HUES64 (cell line): ENCODE measurements around the gene AMER2.
A peak's percentile ranks its signal among the peaks of the same experiment; 100 is the strongest.

Source experiments
- H3K27ac ChIP-seq: 2 replicates; pipeline ENCODE4 v1.7.0; 2013; ENCODE audit warnings: low read depth, low read length, inconsistent platforms
- H3K27me3 ChIP-seq: 2 replicates; pipeline ENCODE4 v1.6.1; 2013; ENCODE audit warnings: mild to moderate bottlenecking, low read length; ENCODE audit not compliant: insufficient read depth
- H3K36me3 ChIP-seq: 2 replicates; pipeline ENCODE4 v1.6.1; 2013; ENCODE audit warnings: mild to moderate bottlenecking, low read length; ENCODE audit not compliant: insufficient read depth
- H3K4me1 ChIP-seq: 2 replicates; pipeline ENCODE4 v1.6.1; 2013; ENCODE audit warnings: mild to moderate bottlenecking, low read length, moderate library complexity; ENCODE audit not compliant: insufficient read depth
- H3K4me3 ChIP-seq: 2 replicates; pipeline ENCODE4 v1.5.1; 2013; ENCODE audit warnings: mild to moderate bottlenecking, low read length, moderate library complexity
- H3K9ac ChIP-seq: 2 replicates; pipeline ENCODE4 v1.6.1; 2013; ENCODE audit warnings: mild to moderate bottlenecking, low read depth, low read length
- H3K9me3 ChIP-seq: 2 replicates; pipeline ENCODE4 v1.6.1; 2013; ENCODE audit warnings: low read depth, low read length; ENCODE audit not compliant: insufficient read depth
- WGBS: fragments of 150-250, 120-280 bp; methylation state at CpG from one replicate; pipeline ENCODE4 v1.1.7; 2013; ENCODE audit warnings: missing lambda C conversion rate; 5-methylcytosine and 5-hydroxymethylcytosine counted together

Gene AMER2

DNA sequence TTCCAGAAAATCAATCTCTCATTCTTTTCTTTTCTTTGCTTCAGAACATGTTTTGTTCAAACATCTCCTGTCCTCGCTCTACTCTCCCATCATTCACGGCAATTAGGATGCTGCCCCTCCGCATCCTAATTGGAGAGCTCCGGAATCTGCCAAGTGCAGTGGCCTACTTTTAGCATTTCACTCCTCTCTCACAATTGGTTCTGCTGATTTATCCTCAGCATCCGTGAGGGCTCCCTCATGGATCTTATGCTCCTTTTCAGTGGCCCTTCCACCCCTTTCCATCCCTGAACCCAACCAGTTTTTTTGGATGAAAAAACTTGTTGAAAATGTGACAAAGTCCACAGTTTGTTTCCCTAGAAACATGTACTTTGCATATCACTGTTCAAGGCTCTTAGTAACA lies 22.4 kb downstream of the AMER2 start:
- Histone ChIP-seq H3K27me3 (peaks cover 3% of the 10 kb centered on the region; the same call in 1 of the 2 replicates), H3K4me1 (peaks cover 35% of the 10 kb centered on the region), H3K9me3 (no peaks in the 10 kb centered on the region; the same call in 1 of the 2 replicates), H3K36me3 (no peaks in the 10 kb centered on the region), H3K27ac (no peak overlapping the region), H3K4me3 (no peak overlapping the region), H3K9ac (no peak overlapping the region)
- WGBS: 94% methylated on average over 5 of the region's 5 CpGs

DNA sequence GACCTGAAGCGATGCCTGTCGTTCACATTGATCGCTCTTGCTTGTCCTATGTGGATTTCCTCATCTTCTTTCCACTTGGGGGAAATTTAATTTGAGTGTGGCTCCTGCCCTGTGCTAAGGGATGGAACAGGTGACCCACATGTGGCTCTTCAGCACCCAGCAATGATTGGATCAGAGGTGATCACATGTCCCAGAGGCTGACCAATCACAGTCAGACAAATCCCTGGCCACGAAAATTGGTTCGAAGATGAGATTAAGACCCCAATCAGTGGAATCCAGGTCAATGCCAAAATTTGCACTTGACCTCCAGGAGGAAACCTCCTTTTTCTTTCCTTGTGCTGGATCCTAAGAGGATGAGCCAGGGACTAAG lies 23.7 kb downstream of the AMER2 start:
- 95% methylated on average over 5 of the region's 5 CpGs for WGBS
- no peaks in the 10 kb centered on the region for H3K36me3 ChIP-seq
- H3K9ac ChIP-seq: no peak overlapping the region
- no peaks in the 10 kb centered on the region; the same call in 1 of the 2 replicates for H3K9me3 ChIP-seq
- H3K27ac ChIP-seq: no peak overlapping the region
- peaks cover 23% of the 10 kb centered on the region for H3K4me1 ChIP-seq
- peaks cover 3% of the 10 kb centered on the region; the same call in 1 of the 2 replicates for H3K27me3 ChIP-seq
- H3K4me3 ChIP-seq: no peak overlapping the region

DNA sequence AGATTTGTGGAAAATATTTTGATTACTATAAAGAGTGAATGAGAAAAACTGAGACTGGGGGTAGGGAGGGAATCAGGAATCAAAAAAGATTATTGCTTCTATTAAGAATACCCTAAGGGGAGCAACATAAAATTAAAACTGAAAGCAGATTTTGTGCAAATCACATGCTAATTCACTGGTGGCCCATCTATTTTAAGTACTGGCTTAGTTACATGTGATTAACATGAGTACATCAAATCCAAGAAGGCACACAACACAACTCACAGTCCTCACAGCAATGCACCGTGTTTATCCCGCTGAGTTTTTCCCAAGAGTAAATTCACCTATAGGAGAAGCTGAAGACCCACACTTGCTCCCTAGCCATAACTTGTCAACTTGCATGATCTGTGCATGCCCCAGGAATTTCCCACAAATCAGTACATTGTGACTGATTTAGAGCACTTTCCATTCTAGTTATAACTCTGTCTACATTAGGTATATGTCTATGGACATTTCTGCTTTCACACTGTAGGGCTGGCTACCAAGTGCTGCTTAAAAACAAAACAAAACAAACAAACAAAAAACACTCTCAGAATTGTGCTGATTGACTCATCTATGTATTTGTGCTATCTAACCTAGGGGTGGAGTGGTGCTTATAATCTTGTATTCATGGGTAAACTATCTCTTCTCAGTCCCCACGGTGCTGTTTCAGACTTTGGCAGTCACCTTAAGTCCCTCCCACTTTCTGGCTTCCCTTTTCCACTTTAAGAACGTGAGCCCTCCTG lies 24.3 kb downstream of the AMER2 start:
- WGBS: 94% methylated on average over 4 of the region's 4 CpGs
- peaks cover 17% of the 10 kb centered on the region for H3K4me1 ChIP-seq

GRCh38 chr13:25143706-25144105 lies 28.4 kb downstream of the AMER2 start:
- H3K9me3 ChIP-seq: no peaks in the 10 kb centered on the region; the same call in 1 of the 2 replicates
- H3K4me3 ChIP-seq: no peak overlapping the region
- no peaks in the 10 kb centered on the region for H3K4me1 ChIP-seq
- H3K27ac ChIP-seq: no peak overlapping the region
- no peaks in the 10 kb centered on the region for H3K27me3 ChIP-seq
- WGBS: 97% methylated on average over 7 of the region's 7 CpGs
- no peak overlapping the region for H3K9ac ChIP-seq
- no peaks in the 10 kb centered on the region for H3K36me3 ChIP-seq

More for the DNA sequence above, 24.3 kb downstream of the AMER2 start:
- H3K9ac ChIP-seq: no peak overlapping the region
- no peak overlapping the region for H3K27ac ChIP-seq
- no peaks in the 10 kb centered on the region; the same call in 1 of the 2 replicates for H3K9me3 ChIP-seq
- H3K36me3 ChIP-seq: no peaks in the 10 kb centered on the region
- H3K4me3 ChIP-seq: no peak overlapping the region
- peaks cover 3% of the 10 kb centered on the region; the same call in 1 of the 2 replicates for H3K27me3 ChIP-seq

GRCh38 chr13:25141042-25141441 lies 31.0 kb downstream of the AMER2 start:
- Histone ChIP-seq H3K9ac (no peak overlapping the region), H3K4me1 (peaks cover 20% of the 10 kb centered on the region), H3K4me3 (no peak overlapping the region), H3K27ac (no peak overlapping the region), H3K9me3 (no peaks in the 10 kb centered on the region), H3K27me3 (peaks cover 2% of the 10 kb centered on the region; the same call in 1 of the 2 replicates), H3K36me3 (no peaks in the 10 kb centered on the region)
- WGBS: 80% methylated on average over 5 of the region's 5 CpGs

GRCh38 chr13:25137788-25138115 lies 34.3 kb downstream of the AMER2 start:
- WGBS: 55% methylated on average over 3 of the region's 3 CpGs
- peaks cover 26% of the 10 kb centered on the region for H3K4me1 ChIP-seq
- peak overlapping the region; percentile 55; the same call in 1 of the 2 replicates for H3K27ac ChIP-seq
- peak overlapping the region; percentile 32; the same call in 1 of the 2 replicates for H3K9ac ChIP-seq
- no peak overlapping the region for H3K4me3 ChIP-seq
- H3K9me3 ChIP-seq: peaks cover 10% of the 10 kb centered on the region
- H3K27me3 ChIP-seq: peaks cover 6% of the 10 kb centered on the region
- no peaks in the 10 kb centered on the region for H3K36me3 ChIP-seq

DNA sequence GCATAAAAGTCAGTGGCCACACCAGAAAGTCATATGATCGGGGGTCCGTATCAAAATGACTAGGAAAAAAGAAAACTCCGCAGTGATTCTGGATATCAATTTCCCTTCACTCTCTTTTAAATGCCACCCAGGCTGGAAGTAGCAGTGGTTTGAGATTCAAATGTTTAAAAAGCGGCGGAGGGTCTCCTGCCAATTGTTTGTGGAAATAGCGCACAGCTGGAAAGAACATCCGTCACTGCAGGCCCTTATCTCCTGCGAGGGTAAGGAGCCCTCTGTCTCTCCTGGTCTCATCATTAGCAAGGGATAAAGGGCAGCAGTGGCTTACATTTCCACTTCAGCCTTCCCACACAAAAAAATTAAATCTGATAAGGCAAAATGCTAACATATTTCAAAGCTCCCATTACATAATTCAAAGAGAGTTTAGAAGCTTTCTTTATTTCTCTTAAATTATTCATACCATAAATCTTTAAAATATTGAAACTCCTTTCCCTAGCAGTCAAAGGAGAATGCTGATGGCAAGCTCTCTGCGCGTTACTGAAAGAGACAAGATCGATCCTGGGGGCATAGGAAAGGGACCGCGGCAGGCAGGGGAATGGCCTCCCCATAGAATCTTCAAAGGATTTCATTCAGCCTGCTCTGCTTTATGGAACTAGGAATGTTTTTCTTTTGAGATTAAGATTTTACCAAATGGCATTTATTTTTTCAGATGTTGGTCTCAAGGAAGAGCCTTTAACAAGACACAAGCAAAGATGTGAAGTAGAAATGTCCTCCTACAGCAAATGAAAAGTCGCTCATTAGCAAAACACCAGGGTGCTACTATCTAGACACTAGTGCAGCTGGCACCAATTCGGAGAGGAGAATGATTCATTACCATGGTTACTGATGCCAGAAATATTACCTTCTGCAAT lies 35.0 kb downstream of the AMER2 start:
- Histone ChIP-seq H3K36me3 (no peaks in the 10 kb centered on the region), H3K27ac (peak overlapping the region; percentile 74; the same call in 1 of the 2 replicates), H3K9ac (no peak overlapping the region), H3K9me3 (peaks cover 10% of the 10 kb centered on the region), H3K4me3 (peak overlapping the region; percentile 20), H3K4me1 (peaks cover 30% of the 10 kb centered on the region), H3K27me3 (peaks cover 6% of the 10 kb centered on the region)
- 3% methylated on average over 14 of the region's 15 CpGs for WGBS

DNA sequence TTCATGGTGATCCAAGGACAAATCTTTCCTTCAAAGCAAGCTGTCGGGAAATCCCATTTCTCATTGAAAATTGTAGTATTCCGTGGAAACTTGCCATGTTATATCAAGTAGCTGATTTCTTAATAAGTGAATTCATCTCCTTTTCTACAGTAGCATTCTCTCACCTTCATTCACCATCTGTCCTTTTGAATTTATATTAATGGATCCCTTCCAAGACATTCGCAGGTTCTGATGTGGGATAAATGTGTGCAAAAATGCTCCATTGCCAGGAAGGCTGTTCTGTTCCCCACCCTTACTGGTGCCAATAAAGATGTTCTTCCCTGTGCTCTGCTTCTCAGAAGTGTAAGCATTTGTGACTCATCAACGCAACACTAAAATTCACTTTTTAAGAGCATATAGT lies 36.2 kb downstream of the AMER2 start:
- WGBS: 92% methylated on average over 4 of the region's 4 CpGs
- H3K27me3 ChIP-seq: peaks cover 6% of the 10 kb centered on the region

GRCh38 chr13:25132751-25133390 lies 39.2 kb downstream of the AMER2 start:
- peaks cover 6% of the 10 kb centered on the region for H3K27me3 ChIP-seq

More for the DNA sequence above, 36.2 kb downstream of the AMER2 start:
- H3K36me3 ChIP-seq: no peaks in the 10 kb centered on the region
- H3K4me3 ChIP-seq: no peak overlapping the region
- H3K4me1 ChIP-seq: peaks cover 42% of the 10 kb centered on the region
- H3K9me3 ChIP-seq: peaks cover 10% of the 10 kb centered on the region
- 0 out of 2 replicates have a peak overlapping the region, but pooled peaks have one; percentile 12 for H3K9ac ChIP-seq
- H3K27ac ChIP-seq: peak overlapping the region; percentile 3; the same call in 1 of the 2 replicates

DNA sequence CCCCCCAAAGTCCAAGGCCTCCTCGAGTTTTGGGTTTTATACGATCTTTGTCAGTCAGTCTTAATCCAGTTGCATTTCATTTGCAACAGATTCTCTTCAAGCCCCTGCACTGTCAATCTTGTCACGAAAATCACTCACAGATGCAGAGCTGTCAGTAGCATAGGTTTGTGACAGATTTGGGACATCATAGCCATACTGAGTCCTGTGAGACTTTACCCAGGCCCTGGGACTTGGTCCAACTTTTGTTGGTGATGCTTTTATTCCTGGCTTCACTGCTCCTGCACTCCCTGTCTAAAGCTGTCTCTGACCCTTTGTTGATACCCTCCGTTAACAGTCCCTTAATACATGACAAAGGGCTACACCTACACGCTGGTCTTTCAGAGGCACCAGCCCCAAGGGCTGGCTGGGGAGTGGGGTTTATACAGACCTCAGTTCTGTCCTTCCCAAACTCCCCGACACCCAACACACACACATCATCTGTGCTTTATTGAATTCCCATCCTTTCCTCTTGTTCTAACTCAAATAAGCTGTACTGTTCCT lies 40.1 kb downstream of the AMER2 start:
- Histone ChIP-seq H3K9ac (no peak overlapping the region), H3K27ac (no peak overlapping the region), H3K4me1 (peaks cover 31% of the 10 kb centered on the region), H3K27me3 (peaks cover 6% of the 10 kb centered on the region), H3K9me3 (peaks cover 10% of the 10 kb centered on the region), H3K36me3 (no peaks in the 10 kb centered on the region), H3K4me3 (no peak overlapping the region)
- WGBS: 53% methylated on average over 6 of the region's 6 CpGs

More at GRCh38 chr13:25132751-25133390, 39.2 kb downstream of the AMER2 start:
- 93% methylated on average over 5 of the region's 5 CpGs for WGBS
- no peak overlapping the region for H3K4me3 ChIP-seq
- no peak overlapping the region for H3K9ac ChIP-seq
- no peaks in the 10 kb centered on the region for H3K36me3 ChIP-seq
- peaks cover 10% of the 10 kb centered on the region for H3K9me3 ChIP-seq
- peaks cover 40% of the 10 kb centered on the region for H3K4me1 ChIP-seq
- no peak overlapping the region for H3K27ac ChIP-seq
